GM12878 (cell line): Measurements from ENCODE around the gene CAPN2. TPM values are rescaled to one million over a fixed set of nuclear protein-coding genes. Genes with fewer than 3 reads are reported as not detected.

Experiments
- ATAC-seq: fragments of 200-7000 bp; cut with Tn5 transposase; 3 replicates; pipeline ENCODE4 v1.9.1; 2020; ENCODE audit warnings: mild to moderate bottlenecking, moderate library complexity
- BruUV-seq: library from RNA; stranded (reverse); fragments of 400-500 nt; replicated peaks from 2 replicates; lab custom pipeline; 2021; lab: Mats Ljungman, UMichigan
- CTCF ChIA-PET: fragments of 300-600 bp; sonication (Branson Sonifier 250); formaldehyde crosslinking; extraction: SDS; loops from one replicate; lab custom pipeline; 2021; ENCODE audit warnings: inconsistent platforms; lab: Yijun Ruan, JAX
- POLR2A ChIA-PET: fragments of 350-600 bp; formaldehyde crosslinking; extraction: SDS; loops from one replicate; lab custom pipeline; 2021; ENCODE audit warnings: inconsistent platforms; lab: Charles Lee
- RAD21 ChIA-PET: fragments of 300-600 bp; sonication (Branson Sonifier 250); formaldehyde crosslinking; loops from one replicate; lab custom pipeline; 2023; ENCODE audit warnings: antibody characterized with exemption; ENCODE audit not compliant: unreplicated experiment; lab: Charles Lee
- SMC1A ChIA-PET: fragments of 300-600 bp; sonication (Branson Sonifier 250); formaldehyde crosslinking; loops from one replicate; lab custom pipeline; 2023; ENCODE audit not compliant: unreplicated experiment, uncharacterized antibody; lab: Charles Lee
- DNase-seq: peaks from one replicate; pipeline ENCODE4 v3.0.0-alpha.2; 2011; ENCODE audit warnings: low read depth, low spot score
- FAIRE-seq: peaks from 3 replicates; lab custom pipeline; 2011; peaks lifted over from hg19 to GRCh38; lab: Jason Lieb, UNC
- H2AFZ ChIP-seq: 2 replicates; pipeline ENCODE4 v1.6.0; 2011; ENCODE audit warnings: low read depth, low read length, control low read depth; ENCODE audit not compliant: control insufficient read depth
- H3K27ac ChIP-seq: 2 replicates; pipeline ENCODE4 v1.5.1; 2011; ENCODE audit warnings: control low read depth; ENCODE audit not compliant: control insufficient read depth, insufficient read depth
- H3K27me3 ChIP-seq, 2 experiments: replicated peaks in 1 of 2; 2 replicates each; pipeline versions ENCODE4 v1.6.0 to v1.6.1; 2011; ENCODE audit warnings: low read length in 1 of 2; ENCODE audit not compliant: control insufficient read depth in 2 of 2, insufficient read depth in 2 of 2
- H3K36me3 ChIP-seq, 2 experiments: 2 replicates each; pipeline ENCODE4 v1.5.1; 2011; ENCODE audit warnings: low read length in 1 of 2; ENCODE audit not compliant: control insufficient read depth in 2 of 2, insufficient read depth in 2 of 2
- H3K4me1 ChIP-seq: 2 replicates; pipeline ENCODE4 v1.6.1; 2011; ENCODE audit warnings: mild to moderate bottlenecking, low read length, moderate library complexity, mixed read lengths; ENCODE audit not compliant: control insufficient read depth, insufficient read depth
- H3K4me2 ChIP-seq: 2 replicates; pipeline ENCODE4 v1.6.0; 2011; ENCODE audit warnings: control low read depth; ENCODE audit not compliant: control insufficient read depth, insufficient read depth
- H3K4me3 ChIP-seq: fragments of 200-600 bp; sonication (generic); 2 replicates; pipeline ENCODE4 v1.5.1; 2016
- H3K79me2 ChIP-seq: 2 replicates; pipeline ENCODE4 v1.6.0; 2011; ENCODE audit warnings: low read length; ENCODE audit not compliant: control insufficient read depth, insufficient read depth
- H3K9ac ChIP-seq: 2 replicates; pipeline ENCODE4 v1.8.0; 2011; ENCODE audit warnings: low read length, control low read depth, mixed read lengths; ENCODE audit not compliant: control insufficient read depth, insufficient read depth
- H3K9me3 ChIP-seq: replicated peaks from 3 replicates; pipeline ENCODE4 v1.5.1; 2011; ENCODE audit warnings: mild to moderate bottlenecking, low read length; ENCODE audit not compliant: control insufficient read depth, insufficient read depth
- H4K20me1 ChIP-seq: 2 replicates; pipeline ENCODE4 v1.6.0; 2011; ENCODE audit not compliant: control insufficient read depth, insufficient read depth
- MLLT1 ChIP-seq: fragments of 450-650 bp; IDR thresholded peaks from 2 replicates; pipeline ENCODE4 v1.6.1; 2016; ENCODE audit warnings: mild to moderate bottlenecking
- ZNF207 ChIP-seq: fragments of 450-650 bp; IDR thresholded peaks from 2 replicates; pipeline ENCODE4 v1.6.1; 2014; ENCODE audit warnings: antibody characterized with exemption, mild to moderate bottlenecking, borderline replicate concordance
- WGBS: methylation state at CpG from one replicate; pipeline ENCODE4 v1.1.6; 2016; ENCODE audit warnings: low lambda C conversion rate; ENCODE audit not compliant: insufficient replicate concordance, insufficient coverage; ENCODE audit errors: missing lambda C conversion rate; 5-methylcytosine and 5-hydroxymethylcytosine counted together
- in situ Hi-C: fragments of 300-500 bp; cut with MboI; formaldehyde crosslinking; loops from 9 replicates; pipeline ENCODE4 v1.14.3; 2018; ENCODE audit warnings: mixed read lengths
- intact Hi-C: fragments of 100-400 bp; cut with micrococcal nuclease; formaldehyde crosslinking; loops from one replicate; pipeline ENCODE4 v1.14.2; 2022; ENCODE audit not compliant: unreplicated experiment
- polyA plus RNA-seq, 11 experiments: library from polyadenylated mRNA; depleted of rRNA in 4 of 11; unstranded in 6 of 11; stranded (reverse) in 5 of 11; fragments of >200 nt; fragmentation: Nextera tagmentation in 4 of 11; fragmentation: Illumina TruSeq in 1 of 11; extraction: Ambion mirVana in 4 of 11; extraction: Trizol in 1 of 11; gene quantifications; 1 replicate in 1 of 11; 2 replicates in 10 of 11; pipeline versions ENCODE4 v1.2.1 to v1.2.3, GENCODE V29; 2011 to 2016; ENCODE audit warnings: inconsistent platforms in 2 of 11, missing spikeins in 2 of 11, low read depth in 1 of 11
- total RNA-seq, 4 experiments: library from RNA; depleted of rRNA in 3 of 4; stranded (reverse); fragments of >200 nt in 3 of 4; fragmentation: Illumina TruSeq in 1 of 4; extraction: Trizol in 1 of 4; gene quantifications; 2 replicates each; pipeline versions ENCODE4 v1.2.1 to v1.2.3, GENCODE V29; 2013 to 2021

The CAPN2 gene
- total and polyA plus RNA-seq, 10 of the 15 experiments (the other 5 are each of a cell fraction or from before 2014, with no cell fraction given) = 6.0 to 21.4 (median 16.6) TPM

GRCh38 chr1:223752721-223753515, 40.6 kb downstream of the CAPN2 start:
- in situ Hi-C loops (loop anchor here (5.0 kb wide), 1 partner anchor 56 kb away; no protein-coding TSS in a partner anchor), intact Hi-C loops (no loop called here)
- SMC1A ChIA-PET = interaction anchor here (1.2 to 1.3 kb wide), 3 partner anchors 23 to 36 kb away, joined by 3 to 4 read pairs (median 3); no protein-coding TSS in a partner anchor
- TF ChIP-seq ZNF207 (no peak), MLLT1 (no peak)
- Histone ChIP-seq H4K20me1 (no peaks in the 10 kb centered on the region), H3K27me3 (no peaks in the 10 kb centered on the region), H2AFZ (no peak overlapping the region), H3K9me3 (no peaks in the 10 kb centered on the region), H3K4me1 (peaks cover 6% of the 10 kb centered on the region), H3K9ac (no peak overlapping the region), H3K79me2 (no peaks in the 10 kb centered on the region), H3K27ac (no peak overlapping the region), H3K4me3 (no peak overlapping the region), H3K4me2 (no peak overlapping the region), H3K36me3 (peaks cover 0 to 3% of the 10 kb centered on the region in 2 experiments; a peak in 3 of 4 replicates)
- FAIRE-seq = no peak
- BruUV-seq = no TSS peak
- POLR2A ChIA-PET = no interaction called here
- 89% methylated on average over 15 of the region's 15 CpGs for WGBS
- CTCF ChIA-PET = interaction anchor here (6.0 kb wide), 1 partner anchor 53 kb away, joined by 69 read pairs; no protein-coding TSS in a partner anchor
- RAD21 ChIA-PET = no interaction called here
- no peak for DNase-seq
- no peak for ATAC-seq
